DOHH2 (cell line): Measurements from ENCODE around the gene ZFP92.

ENCODE experiments used
- H3F3A ChIP-seq: fragments of 200-600 bp; sonication (generic), shearing (Covaris generic); 2 replicates; pipeline ENCODE4 v1.6.0; 2016; ENCODE audit warnings: antibody characterized with exemption, mild to moderate bottlenecking; ENCODE audit not compliant: control insufficient read depth, insufficient read depth
- H3K27ac ChIP-seq: fragments of 200-600 bp; sonication (generic); 2 replicates; pipeline ENCODE4 v1.5.1; 2014; ENCODE audit warnings: low read depth, mild to moderate bottlenecking, low read length, moderate library complexity
- H3K27me3 ChIP-seq: fragments of 200-600 bp; sonication (generic); 2 replicates; pipeline ENCODE4 v1.6.1; 2014; ENCODE audit warnings: mild to moderate bottlenecking, low read length, mixed read lengths; ENCODE audit not compliant: control insufficient read depth
- H3K36me3 ChIP-seq: fragments of 200-600 bp; sonication (generic); 2 replicates; pipeline ENCODE4 v1.6.1; 2014; ENCODE audit warnings: mild to moderate bottlenecking, low read length, moderate library complexity, mixed read lengths; ENCODE audit not compliant: control insufficient read depth
- H3K4me1 ChIP-seq: fragments of 200-600 bp; sonication (generic); 2 replicates; pipeline ENCODE4 v1.6.1; 2014; ENCODE audit warnings: mild to moderate bottlenecking, low read length, mixed read lengths; ENCODE audit not compliant: control insufficient read depth
- H3K4me2 ChIP-seq: fragments of 200-600 bp; sonication (generic); 2 replicates; pipeline ENCODE4 v1.6.0; 2014; ENCODE audit warnings: mild to moderate bottlenecking, low read length, moderate library complexity
- H3K4me3 ChIP-seq: fragments of 200-600 bp; sonication (generic); 2 replicates; pipeline ENCODE4 v1.5.1; 2014; ENCODE audit warnings: mild to moderate bottlenecking, low read length, mixed read lengths
- H3K79me2 ChIP-seq: fragments of 200-600 bp; sonication (generic); 2 replicates; pipeline ENCODE4 v1.6.1; 2014; ENCODE audit warnings: mild to moderate bottlenecking, low read length, mixed read lengths; ENCODE audit not compliant: control insufficient read depth
- H3K9me2 ChIP-seq: fragments of 200-600 bp; sonication (generic); replicated peaks from 2 replicates; pipeline ENCODE4 v1.6.1; 2014; ENCODE audit warnings: mild to moderate bottlenecking, low read length, mixed read lengths; ENCODE audit not compliant: control insufficient read depth
- H3K9me3 ChIP-seq: fragments of 200-600 bp; sonication (generic); 2 replicates; pipeline ENCODE4 v1.6.1; 2014; ENCODE audit warnings: antibody characterized with exemption, low read length, mixed read lengths; ENCODE audit not compliant: control insufficient read depth, insufficient read depth
- H4K20me1 ChIP-seq: fragments of 200-600 bp; sonication (generic); 2 replicates; pipeline ENCODE4 v1.6.0; 2014; ENCODE audit warnings: low read depth, mild to moderate bottlenecking, antibody characterized with exemption, low read length, moderate library complexity; ENCODE audit not compliant: control insufficient read depth, insufficient read depth
- CTCF ChIP-seq: fragments of 200-600 bp; sonication (generic); IDR thresholded peaks from one replicate; pipeline ENCODE4 v1.5.1; 2014; ENCODE audit warnings: antibody characterized with exemption, mild to moderate bottlenecking, low read depth, low read length; ENCODE audit not compliant: poor library complexity, severe bottlenecking
- EZH2phosphoT487 ChIP-seq: fragments of 200-600 bp; sonication (generic); IDR thresholded peaks from 2 replicates; pipeline ENCODE4 v1.6.1; 2017; ENCODE audit warnings: borderline replicate concordance, mild to moderate bottlenecking, antibody characterized with exemption, low read length, moderate library complexity, mixed read lengths

Gene ZFP92

GRCh38 chrX:153371256-153371655 lies 40.0 kb upstream of the ZFP92 start:
- Histone ChIP-seq H3K9me3 (no peaks in the 10 kb centered on the region), H3K4me1 (no peaks in the 10 kb centered on the region), H3K36me3 (no peaks in the 10 kb centered on the region), H3K9me2 (no peaks in the 10 kb centered on the region), H3K4me2 (no peak overlapping the region), H3K4me3 (no peak overlapping the region), H3F3A (no peaks in the 10 kb centered on the region), H3K27ac (no peak overlapping the region), H4K20me1 (no peaks in the 10 kb centered on the region), H3K79me2 (no peaks in the 10 kb centered on the region), H3K27me3 (0 out of 2 replicates have a peak, but pooled peaks cover 2% of the 10 kb centered on the region)
- TF ChIP-seq EZH2phosphoT487: no peak
- TF ChIP-seq CTCF: no peak

- Histone ChIP-seq H3K27ac (no peak overlapping the region), H3K27me3 (0 out of 2 replicates have a peak, but pooled peaks cover 2% of the 10 kb centered on the region), H3K9me2 (no peaks in the 10 kb centered on the region), H3K79me2 (no peaks in the 10 kb centered on the region), H3K4me3 (no peak overlapping the region), H3K9me3 (no peaks in the 10 kb centered on the region), H3K4me1 (no peaks in the 10 kb centered on the region), H3F3A (no peaks in the 10 kb centered on the region), H3K36me3 (no peaks in the 10 kb centered on the region), H3K4me2 (no peak overlapping the region), H4K20me1 (no peaks in the 10 kb centered on the region)
- TF ChIP-seq CTCF: no peak
- no peak for TF ChIP-seq EZH2phosphoT487
Observed at GRCh38 chrX:153372949-153373348, 38.3 kb upstream of the ZFP92 start.

GRCh38 chrX:153374426-153374825 lies 36.8 kb upstream of the ZFP92 start:
- no peaks in the 10 kb centered on the region for H3K36me3 ChIP-seq
- H3K27me3 ChIP-seq: 0 out of 2 replicates have a peak, but pooled peaks cover 2% of the 10 kb centered on the region
- no peaks in the 10 kb centered on the region for H3K79me2 ChIP-seq
- H3K9me3 ChIP-seq: no peaks in the 10 kb centered on the region
- H3K4me1 ChIP-seq: no peaks in the 10 kb centered on the region
- TF ChIP-seq EZH2phosphoT487 (no peak), CTCF (peak; percentile 28)
- no peak overlapping the region for H3K4me2 ChIP-seq
- no peaks in the 10 kb centered on the region for H4K20me1 ChIP-seq
- H3K27ac ChIP-seq: no peak overlapping the region
- H3F3A ChIP-seq: no peaks in the 10 kb centered on the region
- H3K9me2 ChIP-seq: no peaks in the 10 kb centered on the region
- no peak overlapping the region for H3K4me3 ChIP-seq

GRCh38 chrX:153375571-153375970 lies 35.7 kb upstream of the ZFP92 start:
- Histone ChIP-seq H3K4me1 (no peaks in the 10 kb centered on the region), H3K36me3 (no peaks in the 10 kb centered on the region), H3K79me2 (no peaks in the 10 kb centered on the region), H3K27ac (no peak overlapping the region), H3K4me3 (no peak overlapping the region), H4K20me1 (no peaks in the 10 kb centered on the region), H3K9me3 (no peaks in the 10 kb centered on the region), H3K9me2 (no peaks in the 10 kb centered on the region), H3K27me3 (0 out of 2 replicates have a peak, but pooled peaks cover 2% of the 10 kb centered on the region), H3F3A (no peaks in the 10 kb centered on the region), H3K4me2 (no peak overlapping the region)
- TF ChIP-seq CTCF (no peak), EZH2phosphoT487 (no peak)
